ENCODE data around the gene IGFBP6. TPM values are rescaled to one million over a fixed set of nuclear protein-coding genes. Genes with fewer than 3 reads are reported as not detected.
"Not testable (repeated sequence)": the region's sequence is repeated elsewhere in the genome, so short reads cannot be mapped to it uniquely, and the experiment has no call there.

Gene IGFBP6
- total and polyA plus RNA-seq, 2 donors, result 10.0 to 27.4 TPM

- Histone ChIP-seq H3K27ac (ENCODE audit: low read depth in 1 of 2, low read length in 1 of 2) (no peak overlapping the region), H3K36me3 (ENCODE audit: control insufficient read depth in 2 of 2, insufficient read depth in 2 of 2, low read length in 1 of 2) (no peaks in the 10 kb centered on the region), H3K9me3 (ENCODE audit: control insufficient read depth in 2 of 2, insufficient read depth in 1 of 2, low read length in 1 of 2) (no peaks in the 10 kb centered on the region), H3K4me1 (ENCODE audit: control insufficient read depth in 2 of 2, insufficient read depth in 2 of 2, low read length in 2 of 2) (peaks cover 7 to 19% of the 10 kb centered on the region in 2 donors), H3K4me3 (ENCODE audit: low read length in 2 of 2) (no peak overlapping the region), H3K27me3 (ENCODE audit: control insufficient read depth in 2 of 2, insufficient read depth in 1 of 2, low read length in 1 of 2) (peaks cover 12 to 34% of the 10 kb centered on the region in 2 donors)
- no peak for DNase-seq (ENCODE audit: low read depth in 6 of 9, low spot score in 9 of 9)
- WGBS, result 75% methylated on average over 6 of the region's 6 CpGs
Measured at GRCh38 chr12:53093777-53094393, 3.6 kb upstream of the IGFBP6 start.

DNA sequence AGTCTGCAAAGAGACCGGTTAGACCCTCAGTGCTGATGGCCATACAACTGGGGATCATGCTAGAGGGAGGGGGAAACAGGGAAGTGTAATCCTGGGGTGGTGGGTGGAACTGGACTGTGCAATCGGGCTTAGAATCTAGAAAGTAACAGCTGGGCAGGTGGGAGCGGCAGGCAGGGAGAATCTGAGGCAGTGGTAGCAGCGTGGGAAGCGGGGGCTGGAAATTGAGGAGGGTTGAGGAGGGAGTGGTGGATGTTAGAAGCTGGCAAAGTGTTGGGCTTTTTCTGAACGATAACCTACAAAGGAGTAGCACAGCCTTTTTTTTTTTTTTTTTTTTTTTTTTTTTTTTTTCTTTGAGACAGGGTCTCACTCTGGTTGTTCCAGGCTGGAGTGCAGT, 3.1 kb upstream of the IGFBP6 start:
- Histone ChIP-seq H3K4me1 (ENCODE audit: control insufficient read depth in 2 of 2, insufficient read depth in 2 of 2, low read length in 2 of 2) (peaks cover 7 to 24% of the 10 kb centered on the region in 2 donors), H3K4me3 (ENCODE audit: low read length in 2 of 2) (no peak overlapping the region), H3K9me3 (ENCODE audit: control insufficient read depth in 2 of 2, insufficient read depth in 1 of 2, low read length in 1 of 2) (no peaks in the 10 kb centered on the region), H3K27me3 (ENCODE audit: control insufficient read depth in 2 of 2, insufficient read depth in 1 of 2, low read length in 1 of 2) (peaks cover 14 to 39% of the 10 kb centered on the region in 2 donors), H3K27ac (ENCODE audit: low read depth in 1 of 2, low read length in 1 of 2) (no peak overlapping the region), H3K36me3 (ENCODE audit: control insufficient read depth in 2 of 2, insufficient read depth in 2 of 2, low read length in 1 of 2) (no peaks in the 10 kb centered on the region)
- no peak for DNase-seq (ENCODE audit: low read depth in 6 of 9, low spot score in 9 of 9)
- 95% methylated on average over 6 of the region's 6 CpGs for WGBS

- H3K9me3 ChIP-seq (ENCODE audit: control insufficient read depth in 2 of 2, insufficient read depth in 1 of 2, low read length in 1 of 2); H3K27ac ChIP-seq (ENCODE audit: low read depth in 1 of 2, low read length in 1 of 2); H3K36me3 ChIP-seq (ENCODE audit: control insufficient read depth in 2 of 2, insufficient read depth in 2 of 2, low read length in 1 of 2); H3K4me3 ChIP-seq (ENCODE audit: low read length in 2 of 2); DNase-seq (ENCODE audit: low read depth in 6 of 9, low spot score in 9 of 9): not testable (repeated sequence)
- Histone ChIP-seq H3K4me1 (ENCODE audit: control insufficient read depth in 2 of 2, insufficient read depth in 2 of 2, low read length in 2 of 2) (peaks cover 7 to 27% of the 10 kb centered on the region in 2 donors), H3K27me3 (ENCODE audit: control insufficient read depth in 2 of 2, insufficient read depth in 1 of 2, low read length in 1 of 2) (peaks cover 14 to 39% of the 10 kb centered on the region in 2 donors)
- 96% methylated on average over 5 of the region's 5 CpGs for WGBS
Measured at GRCh38 chr12:53094796-53095595, 2.5 kb upstream of the IGFBP6 start.

GRCh38 chr12:53095596-53095895, 1.9 kb upstream of the IGFBP6 start:
- H3K4me3 ChIP-seq (ENCODE audit: low read length in 2 of 2); H3K27ac ChIP-seq (ENCODE audit: low read depth in 1 of 2, low read length in 1 of 2); DNase-seq (ENCODE audit: low read depth in 6 of 9, low spot score in 9 of 9); H3K9me3 ChIP-seq (ENCODE audit: control insufficient read depth in 2 of 2, insufficient read depth in 1 of 2, low read length in 1 of 2); H3K36me3 ChIP-seq (ENCODE audit: control insufficient read depth in 2 of 2, insufficient read depth in 2 of 2, low read length in 1 of 2): not testable (repeated sequence)
- WGBS, result 98% methylated on average over 3 of the region's 3 CpGs
- Histone ChIP-seq H3K27me3 (ENCODE audit: control insufficient read depth in 2 of 2, insufficient read depth in 1 of 2, low read length in 1 of 2) (peaks cover 14 to 37% of the 10 kb centered on the region in 2 donors), H3K4me1 (ENCODE audit: control insufficient read depth in 2 of 2, insufficient read depth in 2 of 2, low read length in 2 of 2) (peaks cover 7 to 27% of the 10 kb centered on the region in 2 donors)

DNA sequence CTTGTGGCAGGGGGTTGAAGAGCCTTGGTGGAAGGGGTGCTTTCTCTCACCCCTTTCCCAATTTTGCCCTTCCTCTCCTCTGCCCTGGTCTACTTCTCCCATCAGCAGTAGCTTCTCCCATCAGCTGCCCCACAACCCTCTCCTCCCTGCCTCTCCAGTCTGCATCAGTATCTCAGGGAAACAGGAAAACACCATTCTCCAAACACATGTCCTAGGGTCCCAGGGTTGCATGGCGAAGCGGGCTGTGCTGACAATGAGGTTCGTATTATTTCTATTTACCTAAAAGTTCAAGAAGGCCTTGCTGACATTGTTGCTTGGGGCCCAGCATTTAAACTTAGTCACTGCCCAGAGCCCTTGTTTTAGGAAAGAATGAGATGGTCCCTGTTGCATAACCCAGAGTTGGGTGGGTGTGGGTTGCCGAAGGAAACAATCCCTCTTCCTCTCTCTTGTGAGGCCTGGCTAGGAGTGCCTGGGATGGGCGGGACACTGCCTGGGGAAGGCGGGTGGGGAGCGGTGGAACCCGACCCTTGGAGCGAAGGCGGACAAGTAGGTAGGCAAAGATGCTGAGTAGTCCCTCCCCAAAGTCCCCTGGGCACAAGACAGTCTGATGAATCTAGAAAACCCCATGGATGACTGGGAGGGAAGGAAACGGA, 1.3 kb upstream of the IGFBP6 start:
- no peak for DNase-seq (ENCODE audit: low read depth in 6 of 9, low spot score in 9 of 9)
- Histone ChIP-seq H3K4me1 (ENCODE audit: control insufficient read depth in 2 of 2, insufficient read depth in 2 of 2, low read length in 2 of 2) (peaks cover 7 to 27% of the 10 kb centered on the region in 2 donors), H3K4me3 (ENCODE audit: low read length in 2 of 2) (no peak overlapping the region), H3K27me3 (ENCODE audit: control insufficient read depth in 2 of 2, insufficient read depth in 1 of 2, low read length in 1 of 2) (peaks cover 14 to 37% of the 10 kb centered on the region in 2 donors), H3K36me3 (ENCODE audit: control insufficient read depth in 2 of 2, insufficient read depth in 2 of 2, low read length in 1 of 2) (no peaks in the 10 kb centered on the region), H3K9me3 (ENCODE audit: control insufficient read depth in 2 of 2, insufficient read depth in 1 of 2, low read length in 1 of 2) (no peaks in the 10 kb centered on the region), H3K27ac (ENCODE audit: low read depth in 1 of 2, low read length in 1 of 2) (peak overlapping the region in 1 of 2 donors; percentile 46)
- WGBS, result 93% methylated on average over 11 of the region's 11 CpGs

GRCh38 chr12:53096759-53097158, 708 bp upstream of the IGFBP6 start:
- 81% methylated on average over 9 of the region's 9 CpGs for WGBS
- H3K36me3 ChIP-seq (ENCODE audit: control insufficient read depth in 2 of 2, insufficient read depth in 2 of 2, low read length in 1 of 2), result no peaks in the 10 kb centered on the region
- no peak overlapping the region for H3K4me3 ChIP-seq (ENCODE audit: low read length in 2 of 2)
- peaks cover 7 to 32% of the 10 kb centered on the region in 2 donors for H3K4me1 ChIP-seq (ENCODE audit: control insufficient read depth in 2 of 2, insufficient read depth in 2 of 2, low read length in 2 of 2)
- DNase-seq (ENCODE audit: low read depth in 6 of 9, low spot score in 9 of 9), result no peak
- no peaks in the 10 kb centered on the region for H3K9me3 ChIP-seq (ENCODE audit: control insufficient read depth in 2 of 2, insufficient read depth in 1 of 2, low read length in 1 of 2)
- peak overlapping the region in 1 of 2 donors; percentile 25 for H3K27ac ChIP-seq (ENCODE audit: low read depth in 1 of 2, low read length in 1 of 2)
- H3K27me3 ChIP-seq (ENCODE audit: control insufficient read depth in 2 of 2, insufficient read depth in 1 of 2, low read length in 1 of 2), result peaks cover 14 to 37% of the 10 kb centered on the region in 2 donors

DNA sequence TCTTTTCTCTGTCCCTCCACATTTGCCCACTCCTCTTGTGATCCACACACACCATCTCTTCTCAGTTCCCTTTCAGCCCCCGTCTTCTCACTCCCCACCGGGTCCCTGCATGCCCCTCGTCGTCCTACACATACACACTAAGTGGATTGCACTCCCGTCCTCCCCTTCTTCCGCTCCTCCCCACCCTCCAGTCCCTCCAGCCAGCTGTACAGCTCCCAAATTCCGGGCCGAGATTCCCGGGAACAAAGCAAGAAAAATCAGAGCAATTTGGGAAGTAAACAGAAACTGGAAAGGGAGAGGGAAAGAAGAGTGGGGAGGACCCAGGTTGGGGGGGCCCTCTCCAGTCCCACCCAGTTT, 282 bp upstream of the IGFBP6 start:
- Histone ChIP-seq H3K9me3 (ENCODE audit: control insufficient read depth in 2 of 2, insufficient read depth in 1 of 2, low read length in 1 of 2) (no peaks in the 10 kb centered on the region), H3K27me3 (ENCODE audit: control insufficient read depth in 2 of 2, insufficient read depth in 1 of 2, low read length in 1 of 2) (peaks cover 14 to 37% of the 10 kb centered on the region in 2 donors), H3K36me3 (ENCODE audit: control insufficient read depth in 2 of 2, insufficient read depth in 2 of 2, low read length in 1 of 2) (no peaks in the 10 kb centered on the region), H3K27ac (ENCODE audit: low read depth in 1 of 2, low read length in 1 of 2) (no peak overlapping the region), H3K4me3 (ENCODE audit: low read length in 2 of 2) (peak overlapping the region; percentile 33 to 47), H3K4me1 (ENCODE audit: control insufficient read depth in 2 of 2, insufficient read depth in 2 of 2, low read length in 2 of 2) (peaks cover 7 to 37% of the 10 kb centered on the region in 2 donors)
- 10% methylated on average over 9 of the region's 9 CpGs for WGBS
- DNase-seq (ENCODE audit: low read depth in 6 of 9, low spot score in 9 of 9), result no peak

- 54% methylated on average over 13 of the region's 13 CpGs for WGBS
- Histone ChIP-seq H3K27me3 (ENCODE audit: control insufficient read depth in 2 of 2, insufficient read depth in 1 of 2, low read length in 1 of 2) (peaks cover 14 to 37% of the 10 kb centered on the region in 2 donors), H3K9me3 (ENCODE audit: control insufficient read depth in 2 of 2, insufficient read depth in 1 of 2, low read length in 1 of 2) (no peaks in the 10 kb centered on the region), H3K4me1 (ENCODE audit: control insufficient read depth in 2 of 2, insufficient read depth in 2 of 2, low read length in 2 of 2) (peaks cover 13 to 49% of the 10 kb centered on the region in 2 donors), H3K36me3 (ENCODE audit: control insufficient read depth in 2 of 2, insufficient read depth in 2 of 2, low read length in 1 of 2) (no peaks in the 10 kb centered on the region), H3K27ac (ENCODE audit: low read depth in 1 of 2, low read length in 1 of 2) (peak overlapping the region; percentile 22 to 25), H3K4me3 (ENCODE audit: low read length in 2 of 2) (peak overlapping the region in 1 of 2 donors; percentile 47)
- no peak for DNase-seq (ENCODE audit: low read depth in 6 of 9, low spot score in 9 of 9)
Measured at GRCh38 chr12:53098354-53098981, 1.0 kb downstream of the IGFBP6 start.
